T-helper 1 cell (primary cell): Measurements from ENCODE around the gene FBXO48.

Source experiments
- DNase-seq, 5 donors: peaks; one replicate each; pipeline ENCODE4 v3.0.0-alpha.2; 2012 to 2020

The FBXO48 gene

GRCh38 chr2:68411397-68412126 lies 55.5 kb downstream of the FBXO48 start:
- no peak for DNase-seq
